ENCODE measurements around the gene NUDT13.

NUDT13 gene

DNA sequence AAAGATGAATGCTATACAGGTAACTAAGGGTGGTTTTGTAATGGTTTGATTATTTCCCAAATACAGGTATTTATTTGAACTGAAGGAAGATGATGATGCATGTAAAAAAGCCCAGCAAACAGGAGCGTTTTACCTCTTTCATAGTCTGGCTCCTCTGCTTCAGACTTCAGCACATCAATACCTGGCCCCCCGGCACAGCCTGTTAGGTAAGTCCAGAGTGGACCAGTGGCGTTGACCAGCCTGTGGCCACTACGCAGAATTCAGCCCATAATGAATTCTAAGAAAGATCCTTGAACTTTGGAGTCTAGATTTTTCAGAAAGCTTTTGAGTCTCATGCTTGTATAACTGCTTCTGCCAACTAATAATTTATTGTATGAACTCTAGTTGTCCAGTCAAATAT lies 9.7 kb downstream of the NUDT13 start:
- DNase-seq (ENCODE audit: low read depth in 1 of 2, low spot score in 1 of 2): no peak
- no peak overlapping the region for H3K4me3 ChIP-seq (replicated peaks; ENCODE audit: insufficient read depth, low read length)
- no peak overlapping the region for H3K27ac ChIP-seq (replicated peaks)
- TF ChIP-seq SPI1 (IDR thresholded peaks at IDR 0.05; ENCODE audit: borderline replicate concordance, low read depth) (no peak), POLR2AphosphoS5 (IDR thresholded peaks at IDR 0.05; ENCODE audit: low read depth) (no peak), GABPA (IDR thresholded peaks at IDR 0.05; ENCODE audit: low read depth) (no peak)
- TF ChIP-seq, protein P1, sequence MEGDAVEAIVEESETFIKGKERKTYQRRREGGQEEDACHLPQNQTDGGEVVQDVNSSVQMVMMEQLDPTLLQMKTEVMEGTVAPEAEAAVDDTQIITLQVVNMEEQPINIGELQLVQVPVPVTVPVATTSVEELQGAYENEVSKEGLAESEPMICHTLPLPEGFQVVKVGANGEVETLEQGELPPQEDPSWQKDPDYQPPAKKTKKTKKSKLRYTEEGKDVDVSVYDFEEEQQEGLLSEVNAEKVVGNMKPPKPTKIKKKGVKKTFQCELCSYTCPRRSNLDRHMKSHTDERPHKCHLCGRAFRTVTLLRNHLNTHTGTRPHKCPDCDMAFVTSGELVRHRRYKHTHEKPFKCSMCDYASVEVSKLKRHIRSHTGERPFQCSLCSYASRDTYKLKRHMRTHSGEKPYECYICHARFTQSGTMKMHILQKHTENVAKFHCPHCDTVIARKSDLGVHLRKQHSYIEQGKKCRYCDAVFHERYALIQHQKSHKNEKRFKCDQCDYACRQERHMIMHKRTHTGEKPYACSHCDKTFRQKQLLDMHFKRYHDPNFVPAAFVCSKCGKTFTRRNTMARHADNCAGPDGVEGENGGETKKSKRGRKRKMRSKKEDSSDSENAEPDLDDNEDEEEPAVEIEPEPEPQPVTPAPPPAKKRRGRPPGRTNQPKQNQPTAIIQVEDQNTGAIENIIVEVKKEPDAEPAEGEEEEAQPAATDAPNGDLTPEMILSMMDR (IDR thresholded peaks at IDR 0.05; ENCODE audit: insufficient read depth, low read length): no peak
- TF ChIP-seq, protein P2, sequence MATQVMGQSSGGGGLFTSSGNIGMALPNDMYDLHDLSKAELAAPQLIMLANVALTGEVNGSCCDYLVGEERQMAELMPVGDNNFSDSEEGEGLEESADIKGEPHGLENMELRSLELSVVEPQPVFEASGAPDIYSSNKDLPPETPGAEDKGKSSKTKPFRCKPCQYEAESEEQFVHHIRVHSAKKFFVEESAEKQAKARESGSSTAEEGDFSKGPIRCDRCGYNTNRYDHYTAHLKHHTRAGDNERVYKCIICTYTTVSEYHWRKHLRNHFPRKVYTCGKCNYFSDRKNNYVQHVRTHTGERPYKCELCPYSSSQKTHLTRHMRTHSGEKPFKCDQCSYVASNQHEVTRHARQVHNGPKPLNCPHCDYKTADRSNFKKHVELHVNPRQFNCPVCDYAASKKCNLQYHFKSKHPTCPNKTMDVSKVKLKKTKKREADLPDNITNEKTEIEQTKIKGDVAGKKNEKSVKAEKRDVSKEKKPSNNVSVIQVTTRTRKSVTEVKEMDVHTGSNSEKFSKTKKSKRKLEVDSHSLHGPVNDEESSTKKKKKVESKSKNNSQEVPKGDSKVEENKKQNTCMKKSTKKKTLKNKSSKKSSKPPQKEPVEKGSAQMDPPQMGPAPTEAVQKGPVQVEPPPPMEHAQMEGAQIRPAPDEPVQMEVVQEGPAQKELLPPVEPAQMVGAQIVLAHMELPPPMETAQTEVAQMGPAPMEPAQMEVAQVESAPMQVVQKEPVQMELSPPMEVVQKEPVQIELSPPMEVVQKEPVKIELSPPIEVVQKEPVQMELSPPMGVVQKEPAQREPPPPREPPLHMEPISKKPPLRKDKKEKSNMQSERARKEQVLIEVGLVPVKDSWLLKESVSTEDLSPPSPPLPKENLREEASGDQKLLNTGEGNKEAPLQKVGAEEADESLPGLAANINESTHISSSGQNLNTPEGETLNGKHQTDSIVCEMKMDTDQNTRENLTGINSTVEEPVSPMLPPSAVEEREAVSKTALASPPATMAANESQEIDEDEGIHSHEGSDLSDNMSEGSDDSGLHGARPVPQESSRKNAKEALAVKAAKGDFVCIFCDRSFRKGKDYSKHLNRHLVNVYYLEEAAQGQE (IDR thresholded peaks at IDR 0.05; ENCODE audit: insufficient replicate concordance, low read depth): no peak
- no peaks in the 10 kb centered on the region for H3K27me3 ChIP-seq (ENCODE audit: insufficient read depth, poor library complexity, severe bottlenecking)

DNA sequence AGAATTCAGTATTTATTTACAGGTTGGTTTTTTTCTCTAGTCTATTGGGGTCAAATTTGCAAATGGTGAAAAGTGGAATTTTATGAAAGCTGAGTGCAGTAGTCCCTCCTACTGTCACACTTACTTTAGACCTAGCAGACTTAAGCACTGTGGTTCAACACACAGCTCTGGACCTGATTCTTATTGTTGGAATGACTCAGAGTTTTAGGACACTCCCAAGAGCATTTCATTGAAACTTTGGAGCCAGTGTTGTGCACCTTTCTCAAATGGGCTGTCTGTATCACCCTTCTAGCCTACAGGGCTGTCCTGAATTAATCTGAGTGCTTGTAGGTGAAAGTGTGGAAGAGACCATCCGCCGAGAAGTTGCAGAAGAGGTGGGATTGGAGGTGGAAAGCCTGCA lies 16.1 kb downstream of the NUDT13 start:
- no peak for DNase-seq (ENCODE audit: low read depth in 1 of 2, low spot score in 1 of 2)
- H3K27me3 ChIP-seq (ENCODE audit: insufficient read depth, poor library complexity, severe bottlenecking): no peaks in the 10 kb centered on the region
- H3K4me3 ChIP-seq (replicated peaks; ENCODE audit: insufficient read depth, low read length): no peak overlapping the region
- no peak overlapping the region for H3K27ac ChIP-seq (replicated peaks)
- TF ChIP-seq SPI1 (IDR thresholded peaks at IDR 0.05; ENCODE audit: borderline replicate concordance, low read depth): no peak
- TF ChIP-seq GABPA (IDR thresholded peaks at IDR 0.05; ENCODE audit: low read depth): no peak
- no peak for TF ChIP-seq POLR2AphosphoS5 (IDR thresholded peaks at IDR 0.05; ENCODE audit: low read depth)

DNA sequence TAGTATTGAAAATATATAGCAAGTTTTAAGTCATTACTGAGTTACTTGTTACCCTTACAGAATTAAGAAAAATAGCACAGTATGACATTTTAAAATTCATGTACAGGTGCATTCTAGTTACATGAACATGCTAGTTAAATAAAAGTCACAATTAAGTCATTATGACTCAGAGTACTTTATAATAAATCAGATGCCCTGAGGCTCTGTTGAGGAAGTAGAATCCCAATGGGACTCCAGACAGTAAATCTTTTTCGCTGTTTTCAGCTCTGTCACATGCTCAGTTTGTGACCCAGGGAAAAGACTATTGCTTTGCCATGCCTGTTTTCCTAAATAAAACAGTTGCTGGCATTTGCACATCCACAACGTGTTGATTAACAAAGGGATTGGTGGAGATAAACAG lies 21.0 kb downstream of the NUDT13 start:
- no peak overlapping the region for H3K4me3 ChIP-seq (replicated peaks; ENCODE audit: insufficient read depth, low read length)
- H3K27ac ChIP-seq (replicated peaks): no peak overlapping the region
- no peaks in the 10 kb centered on the region for H3K27me3 ChIP-seq (ENCODE audit: insufficient read depth, poor library complexity, severe bottlenecking)
- no peak for DNase-seq (ENCODE audit: low read depth in 1 of 2, low spot score in 1 of 2)
- no peak for TF ChIP-seq SPI1 (IDR thresholded peaks at IDR 0.05; ENCODE audit: borderline replicate concordance, low read depth)

- no peak for DNase-seq (ENCODE audit: low read depth in 1 of 2, low spot score in 1 of 2)
- Histone ChIP-seq H3K27ac (replicated peaks) (no peak overlapping the region), H3K4me3 (replicated peaks; ENCODE audit: insufficient read depth, low read length) (no peak overlapping the region), H3K27me3 (ENCODE audit: insufficient read depth, poor library complexity, severe bottlenecking) (no peaks in the 10 kb centered on the region)
- TF ChIP-seq POLR2AphosphoS5 (IDR thresholded peaks at IDR 0.05; ENCODE audit: low read depth) (no peak), GABPA (IDR thresholded peaks at IDR 0.05; ENCODE audit: low read depth) (no peak), SPI1 (IDR thresholded peaks at IDR 0.05; ENCODE audit: borderline replicate concordance, low read depth) (no peak)
- TF ChIP-seq, protein P2 (IDR thresholded peaks at IDR 0.05; ENCODE audit: insufficient replicate concordance, low read depth): no peak
- TF ChIP-seq, protein P1 (IDR thresholded peaks at IDR 0.05; ENCODE audit: insufficient read depth, low read length): no peak
These were observed 21.8 kb downstream of the NUDT13 start for GRCh38 chr10:73131913-73132686.

Measured in HL-60 (cell line).